ENCODE measurements around the gene IL23A.

Gene IL23A

DNA sequence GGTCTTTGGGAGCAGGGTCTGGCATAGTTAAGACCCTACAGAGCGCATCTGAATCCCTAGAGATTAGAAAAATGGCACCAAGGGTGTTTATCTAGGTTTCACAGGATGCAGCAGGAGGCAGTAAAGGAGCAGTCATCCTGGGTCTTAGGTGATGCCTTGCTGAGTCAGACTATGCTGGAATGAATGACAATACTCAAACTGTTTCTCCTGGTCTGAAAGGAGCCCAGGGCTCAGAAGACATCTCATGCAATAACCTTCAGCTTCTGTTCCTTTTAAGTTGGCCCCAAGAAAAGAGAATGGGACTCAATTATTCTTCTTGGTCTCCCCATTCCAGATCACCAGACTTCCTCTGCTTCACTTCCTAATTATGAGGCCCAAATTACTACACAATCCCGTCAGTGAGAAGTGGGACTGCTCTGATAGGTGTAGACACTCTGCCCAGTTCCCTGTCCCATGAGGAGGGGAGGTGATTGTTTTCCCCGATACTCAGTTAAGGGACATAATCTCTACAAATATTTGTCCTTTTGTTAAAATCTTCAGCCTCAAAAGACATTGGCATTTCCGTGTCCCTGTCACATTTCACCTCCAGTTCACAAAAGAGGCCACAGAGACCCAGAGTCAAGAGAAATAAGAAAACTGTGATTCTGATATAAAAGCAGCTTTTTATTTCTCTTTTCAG lies 38.8 kb downstream of the IL23A start:
- TF ChIP-seq TAF1 (IDR thresholded peaks at IDR 0.05; ENCODE audit: low read depth) = no peak
- TF ChIP-seq RAD21 (IDR thresholded peaks at IDR 0.05; ENCODE audit: low read depth) = peak; percentile 61

DNA sequence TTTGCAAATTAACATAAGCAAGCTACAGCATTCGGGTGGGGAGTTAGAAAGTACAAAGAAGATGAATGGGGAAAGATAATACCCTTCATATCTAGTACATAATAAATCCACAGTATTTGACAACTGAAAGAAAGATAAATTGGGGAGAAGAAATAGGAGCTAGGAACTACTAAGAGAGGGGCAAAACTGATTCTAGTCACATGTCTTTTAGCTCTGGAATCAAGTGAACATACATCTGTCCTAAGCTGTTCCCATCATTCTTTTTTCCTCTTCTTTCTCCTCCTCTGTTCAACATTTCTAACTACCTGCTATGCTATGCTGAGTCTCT lies 39.3 kb downstream of the IL23A start:
- no peak for TF ChIP-seq ZBTB7A (IDR thresholded peaks at IDR 0.05; ENCODE audit: low read depth)
- TF ChIP-seq, protein P1, sequence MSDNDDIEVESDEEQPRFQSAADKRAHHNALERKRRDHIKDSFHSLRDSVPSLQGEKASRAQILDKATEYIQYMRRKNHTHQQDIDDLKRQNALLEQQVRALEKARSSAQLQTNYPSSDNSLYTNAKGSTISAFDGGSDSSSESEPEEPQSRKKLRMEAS (IDR thresholded peaks at IDR 0.05) = no peak
- TF ChIP-seq YY1 (IDR thresholded peaks at IDR 0.05; ENCODE audit: low read depth) = no peak
- TF ChIP-seq NFIC (IDR thresholded peaks at IDR 0.05) = no peak
- no peak for TF ChIP-seq CREB1 (IDR thresholded peaks at IDR 0.05; ENCODE audit: low read depth)
- TF ChIP-seq, protein P2, sequence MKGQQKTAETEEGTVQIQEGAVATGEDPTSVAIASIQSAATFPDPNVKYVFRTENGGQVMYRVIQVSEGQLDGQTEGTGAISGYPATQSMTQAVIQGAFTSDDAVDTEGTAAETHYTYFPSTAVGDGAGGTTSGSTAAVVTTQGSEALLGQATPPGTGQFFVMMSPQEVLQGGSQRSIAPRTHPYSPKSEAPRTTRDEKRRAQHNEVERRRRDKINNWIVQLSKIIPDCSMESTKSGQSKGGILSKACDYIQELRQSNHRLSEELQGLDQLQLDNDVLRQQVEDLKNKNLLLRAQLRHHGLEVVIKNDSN (IDR thresholded peaks at IDR 0.05) = no peak
- TF ChIP-seq RAD21 (IDR thresholded peaks at IDR 0.05; ENCODE audit: low read depth) = no peak
- no peak for TF ChIP-seq CEBPB (IDR thresholded peaks at IDR 0.05)
- no peak for TF ChIP-seq EP300 (IDR thresholded peaks at IDR 0.05; ENCODE audit: borderline replicate concordance)
- TF ChIP-seq, protein P3, sequence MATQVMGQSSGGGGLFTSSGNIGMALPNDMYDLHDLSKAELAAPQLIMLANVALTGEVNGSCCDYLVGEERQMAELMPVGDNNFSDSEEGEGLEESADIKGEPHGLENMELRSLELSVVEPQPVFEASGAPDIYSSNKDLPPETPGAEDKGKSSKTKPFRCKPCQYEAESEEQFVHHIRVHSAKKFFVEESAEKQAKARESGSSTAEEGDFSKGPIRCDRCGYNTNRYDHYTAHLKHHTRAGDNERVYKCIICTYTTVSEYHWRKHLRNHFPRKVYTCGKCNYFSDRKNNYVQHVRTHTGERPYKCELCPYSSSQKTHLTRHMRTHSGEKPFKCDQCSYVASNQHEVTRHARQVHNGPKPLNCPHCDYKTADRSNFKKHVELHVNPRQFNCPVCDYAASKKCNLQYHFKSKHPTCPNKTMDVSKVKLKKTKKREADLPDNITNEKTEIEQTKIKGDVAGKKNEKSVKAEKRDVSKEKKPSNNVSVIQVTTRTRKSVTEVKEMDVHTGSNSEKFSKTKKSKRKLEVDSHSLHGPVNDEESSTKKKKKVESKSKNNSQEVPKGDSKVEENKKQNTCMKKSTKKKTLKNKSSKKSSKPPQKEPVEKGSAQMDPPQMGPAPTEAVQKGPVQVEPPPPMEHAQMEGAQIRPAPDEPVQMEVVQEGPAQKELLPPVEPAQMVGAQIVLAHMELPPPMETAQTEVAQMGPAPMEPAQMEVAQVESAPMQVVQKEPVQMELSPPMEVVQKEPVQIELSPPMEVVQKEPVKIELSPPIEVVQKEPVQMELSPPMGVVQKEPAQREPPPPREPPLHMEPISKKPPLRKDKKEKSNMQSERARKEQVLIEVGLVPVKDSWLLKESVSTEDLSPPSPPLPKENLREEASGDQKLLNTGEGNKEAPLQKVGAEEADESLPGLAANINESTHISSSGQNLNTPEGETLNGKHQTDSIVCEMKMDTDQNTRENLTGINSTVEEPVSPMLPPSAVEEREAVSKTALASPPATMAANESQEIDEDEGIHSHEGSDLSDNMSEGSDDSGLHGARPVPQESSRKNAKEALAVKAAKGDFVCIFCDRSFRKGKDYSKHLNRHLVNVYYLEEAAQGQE (IDR thresholded peaks at IDR 0.05; ENCODE audit: low read depth) = no peak
- TF ChIP-seq FOXM1 (IDR thresholded peaks at IDR 0.05; ENCODE audit: borderline replicate concordance, low read depth) = no peak
- TF ChIP-seq TCF12 (IDR thresholded peaks at IDR 0.05; ENCODE audit: low read depth) = no peak
- TF ChIP-seq EGR1 (IDR thresholded peaks at IDR 0.05) = no peak

DNA sequence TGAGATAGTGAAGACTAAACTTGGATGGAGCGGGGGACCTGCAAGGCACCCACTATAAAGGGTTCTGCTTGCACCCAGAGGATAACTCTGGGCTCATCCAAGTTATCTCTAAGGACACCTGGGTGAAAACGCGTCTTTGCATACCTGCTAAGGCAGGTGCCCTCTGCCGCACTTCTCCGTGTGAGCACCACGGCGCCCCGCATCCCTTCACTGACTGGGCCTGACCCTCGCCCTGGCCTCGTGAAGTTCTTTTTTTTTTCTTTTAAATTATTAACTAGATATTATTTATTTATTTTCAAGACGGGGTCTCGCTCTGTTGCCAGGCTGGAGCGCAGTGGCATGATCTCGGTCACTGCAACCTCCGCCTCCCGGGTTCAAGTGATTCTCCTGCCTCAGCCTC lies 43.9 kb downstream of the IL23A start:
- TF ChIP-seq CEBPB (IDR thresholded peaks at IDR 0.05) = no peak
- TF ChIP-seq FOXM1 (IDR thresholded peaks at IDR 0.05; ENCODE audit: borderline replicate concordance, low read depth) = no peak
- TF ChIP-seq CREB1 (IDR thresholded peaks at IDR 0.05; ENCODE audit: low read depth) = no peak
- TF ChIP-seq TEAD4 (IDR thresholded peaks at IDR 0.05) = no peak
- TF ChIP-seq TAF1 (IDR thresholded peaks at IDR 0.05; ENCODE audit: low read depth) = no peak
- TF ChIP-seq RAD21 (IDR thresholded peaks at IDR 0.05; ENCODE audit: low read depth) = no peak
- TF ChIP-seq, protein P2 (IDR thresholded peaks at IDR 0.05) = no peak
- no peak for TF ChIP-seq ZBTB7A (IDR thresholded peaks at IDR 0.05; ENCODE audit: low read depth)
- TF ChIP-seq EP300 (IDR thresholded peaks at IDR 0.05; ENCODE audit: borderline replicate concordance) = no peak
- TF ChIP-seq, protein P1 (IDR thresholded peaks at IDR 0.05) = no peak

DNA sequence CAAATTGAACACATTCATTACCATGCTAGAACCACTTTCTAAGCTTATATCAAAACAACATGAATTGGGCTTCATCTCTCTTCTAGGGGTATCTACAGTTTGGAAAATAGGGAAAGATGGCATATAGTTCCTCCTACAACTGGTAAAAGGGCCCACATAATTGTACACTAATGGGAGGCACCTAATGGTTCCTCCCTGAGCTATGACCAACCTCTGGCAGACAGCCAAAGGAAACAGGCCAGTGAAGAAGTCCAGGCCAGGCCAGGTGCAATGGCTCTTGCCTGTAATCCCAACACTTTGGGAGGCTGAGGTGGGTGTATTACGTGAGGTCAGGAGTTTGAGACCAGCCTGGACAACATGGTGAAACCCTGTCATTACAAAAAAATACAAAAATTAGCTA lies 47.2 kb downstream of the IL23A start:
- TF ChIP-seq YY1 (IDR thresholded peaks at IDR 0.05; ENCODE audit: low read depth) (0 out of 2 replicates have a peak, but pooled peaks have one; percentile 38), RAD21 (IDR thresholded peaks at IDR 0.05; ENCODE audit: low read depth) (no peak), NFIC (IDR thresholded peaks at IDR 0.05) (peak; percentile 82)

DNA sequence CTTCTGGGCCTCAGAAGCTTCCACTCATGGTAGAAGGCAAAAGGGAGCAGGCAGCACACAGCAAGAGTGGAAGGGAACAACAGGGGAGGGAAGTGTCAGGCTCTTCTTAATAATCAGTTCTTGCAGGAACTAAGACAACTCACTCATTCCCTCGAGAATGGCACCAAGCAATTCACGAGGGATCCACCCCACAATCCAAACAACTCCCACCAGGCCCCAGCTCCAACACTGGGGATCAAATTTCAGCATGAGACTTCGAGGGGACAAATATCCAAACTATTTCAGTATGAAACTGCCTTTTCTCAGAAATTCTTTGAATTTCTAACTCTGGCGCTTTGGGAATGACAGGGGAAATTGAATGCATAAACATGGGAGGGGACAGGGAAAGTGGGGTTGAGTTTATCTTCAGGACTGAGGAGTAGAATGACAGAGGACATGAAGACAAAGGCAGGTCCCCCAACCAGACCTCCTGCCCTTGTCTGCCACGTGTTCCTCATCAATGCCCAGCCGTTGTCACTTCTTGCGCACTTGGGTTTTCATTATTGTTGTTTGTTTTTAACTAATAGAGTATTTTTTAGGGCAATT lies 48.6 kb downstream of the IL23A start:
- no peak for TF ChIP-seq CEBPB (IDR thresholded peaks at IDR 0.05)
- peak; percentile 19; the same call in 1 of the 2 replicates for TF ChIP-seq TEAD4 (IDR thresholded peaks at IDR 0.05)

DNA sequence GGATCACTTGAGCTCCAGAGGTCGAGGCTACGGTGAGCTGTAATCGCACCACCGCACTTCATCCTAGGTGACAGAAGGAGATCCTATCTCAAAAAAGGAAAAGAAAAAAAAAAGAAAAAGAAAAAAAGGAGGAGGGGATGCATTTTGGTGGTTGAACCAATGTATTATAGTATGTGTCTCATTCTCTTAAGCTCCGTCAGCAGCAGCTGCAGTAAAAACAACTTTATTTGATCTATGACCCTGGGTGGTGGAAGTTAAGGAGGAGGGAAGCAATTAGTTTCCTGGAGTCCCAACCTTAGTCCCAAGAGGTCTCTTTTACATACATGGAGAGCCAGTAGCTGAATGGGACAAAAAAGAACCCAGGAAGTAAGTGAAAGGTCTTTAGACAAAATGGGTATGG lies 50.7 kb downstream of the IL23A start:
- no peak for TF ChIP-seq TCF12 (IDR thresholded peaks at IDR 0.05; ENCODE audit: low read depth)
- no peak for TF ChIP-seq YY1 (IDR thresholded peaks at IDR 0.05; ENCODE audit: low read depth)
- no peak for TF ChIP-seq NFIC (IDR thresholded peaks at IDR 0.05)
- TF ChIP-seq, protein P1 (IDR thresholded peaks at IDR 0.05) = no peak
- TF ChIP-seq FOXM1 (IDR thresholded peaks at IDR 0.05; ENCODE audit: borderline replicate concordance, low read depth) = no peak
- TF ChIP-seq TAF1 (IDR thresholded peaks at IDR 0.05; ENCODE audit: low read depth) = no peak
- no peak for TF ChIP-seq TEAD4 (IDR thresholded peaks at IDR 0.05)
- no peak for TF ChIP-seq ZBTB7A (IDR thresholded peaks at IDR 0.05; ENCODE audit: low read depth)
- no peak for TF ChIP-seq RAD21 (IDR thresholded peaks at IDR 0.05; ENCODE audit: low read depth)
- no peak for TF ChIP-seq CREB1 (IDR thresholded peaks at IDR 0.05; ENCODE audit: low read depth)
- no peak for TF ChIP-seq EP300 (IDR thresholded peaks at IDR 0.05; ENCODE audit: borderline replicate concordance)
- no peak for TF ChIP-seq EGR1 (IDR thresholded peaks at IDR 0.05)

All from Ishikawa (cell line).